VCaP (cell line): ENCODE results near the gene SEPHS1.
A peak's percentile ranks its signal among the peaks of the same experiment; 100 is the strongest.
"Not testable (repeated sequence)": the region's sequence is repeated elsewhere in the genome, so short reads cannot be mapped to it uniquely, and the experiment has no call there.

Experiments used
- H3K27ac ChIP-seq: fragments of 450-650 bp; 2 replicates; pipeline ENCODE4 v1.5.1; 2017
- TF ChIP-seq, protein P1 (sequence below): fragments of 450-650 bp; conservative IDR thresholded peaks from 2 replicates; pipeline ENCODE4 v1.5.1; 2017; ENCODE audit warnings: mild to moderate bottlenecking, moderate library complexity

The SEPHS1 gene

DNA sequence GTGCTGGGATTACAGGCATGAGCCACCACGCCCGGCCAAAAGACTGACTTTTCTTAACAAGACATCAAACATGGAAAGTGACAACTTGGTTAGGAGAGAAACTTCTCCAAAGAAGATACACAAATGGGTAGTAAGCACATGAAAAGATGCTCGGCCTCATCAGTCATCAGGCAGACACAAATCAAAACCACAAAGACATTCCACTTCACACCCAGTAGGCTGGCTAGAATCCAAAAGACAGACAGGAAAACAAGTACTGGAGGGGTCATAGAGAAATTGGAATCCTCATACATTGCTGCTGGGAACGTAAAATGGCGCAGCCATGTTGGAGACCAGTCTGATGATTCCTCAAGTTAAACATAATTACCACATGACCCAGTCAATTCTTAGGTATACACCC is 16.4 kb downstream of the SEPHS1 start:
- H3K27ac ChIP-seq, result no peak overlapping the region
- TF ChIP-seq, protein P1, sequence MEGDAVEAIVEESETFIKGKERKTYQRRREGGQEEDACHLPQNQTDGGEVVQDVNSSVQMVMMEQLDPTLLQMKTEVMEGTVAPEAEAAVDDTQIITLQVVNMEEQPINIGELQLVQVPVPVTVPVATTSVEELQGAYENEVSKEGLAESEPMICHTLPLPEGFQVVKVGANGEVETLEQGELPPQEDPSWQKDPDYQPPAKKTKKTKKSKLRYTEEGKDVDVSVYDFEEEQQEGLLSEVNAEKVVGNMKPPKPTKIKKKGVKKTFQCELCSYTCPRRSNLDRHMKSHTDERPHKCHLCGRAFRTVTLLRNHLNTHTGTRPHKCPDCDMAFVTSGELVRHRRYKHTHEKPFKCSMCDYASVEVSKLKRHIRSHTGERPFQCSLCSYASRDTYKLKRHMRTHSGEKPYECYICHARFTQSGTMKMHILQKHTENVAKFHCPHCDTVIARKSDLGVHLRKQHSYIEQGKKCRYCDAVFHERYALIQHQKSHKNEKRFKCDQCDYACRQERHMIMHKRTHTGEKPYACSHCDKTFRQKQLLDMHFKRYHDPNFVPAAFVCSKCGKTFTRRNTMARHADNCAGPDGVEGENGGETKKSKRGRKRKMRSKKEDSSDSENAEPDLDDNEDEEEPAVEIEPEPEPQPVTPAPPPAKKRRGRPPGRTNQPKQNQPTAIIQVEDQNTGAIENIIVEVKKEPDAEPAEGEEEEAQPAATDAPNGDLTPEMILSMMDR, result no peak

DNA sequence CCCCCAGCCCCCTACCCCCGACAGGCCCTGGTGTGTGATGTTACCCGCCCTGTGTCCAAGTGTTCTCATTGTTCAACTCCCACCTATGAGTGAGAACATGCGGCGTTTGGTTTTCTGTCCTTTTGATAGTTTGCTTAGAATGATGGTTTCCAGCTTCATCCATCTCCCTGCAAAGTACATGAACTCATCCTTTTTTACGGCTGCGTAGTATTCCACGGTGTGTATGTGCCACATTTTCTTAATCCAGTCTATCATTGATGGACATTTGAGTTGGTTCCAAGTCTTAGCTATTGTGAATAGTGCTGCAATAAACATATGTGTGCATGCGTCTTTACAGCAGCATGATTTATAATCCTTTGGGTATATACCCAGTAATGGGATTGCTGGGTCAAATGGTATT is 17.1 kb downstream of the SEPHS1 start:
- H3K27ac ChIP-seq, result not testable (repeated sequence)

DNA sequence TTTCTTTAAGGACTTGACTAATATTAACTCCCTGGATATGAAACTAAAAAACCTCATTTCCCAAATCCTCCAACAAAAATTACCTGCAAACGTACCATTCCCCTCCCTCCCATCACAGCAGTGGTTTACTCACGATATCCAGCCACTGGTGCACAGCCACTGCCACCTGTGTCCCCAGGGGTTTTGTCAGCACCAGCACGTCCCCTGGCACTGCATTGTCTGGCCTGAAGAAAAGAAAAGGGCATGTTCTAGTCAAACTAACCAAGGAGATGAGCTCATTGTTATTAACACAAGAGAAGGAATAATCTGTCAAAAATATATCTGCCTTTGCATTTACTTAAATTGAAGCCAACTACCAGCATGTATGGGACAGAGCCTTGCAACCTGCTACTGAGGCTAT is 18.5 kb downstream of the SEPHS1 start:
- H3K27ac ChIP-seq, result no peak overlapping the region
- TF ChIP-seq, protein P1, result no peak

DNA sequence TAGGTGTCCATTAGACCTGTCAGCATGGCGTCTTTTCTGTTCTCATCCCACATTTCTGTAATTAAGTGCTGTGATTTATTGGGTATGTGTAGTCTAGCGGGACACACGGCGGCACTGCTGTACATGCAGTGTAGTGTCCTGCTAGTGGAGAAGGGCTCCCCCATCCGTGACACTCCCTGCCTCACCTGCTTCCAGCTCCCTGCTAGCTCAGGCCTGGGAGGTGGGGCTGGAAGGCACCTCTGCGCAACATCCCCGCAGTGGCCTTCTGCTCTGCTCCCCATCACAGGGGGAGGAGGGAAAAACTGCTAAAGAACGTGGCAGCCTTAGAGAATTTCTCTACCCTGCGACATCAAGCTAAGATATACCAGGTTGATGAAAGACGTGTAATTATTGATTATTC is 19.5 kb downstream of the SEPHS1 start:
- TF ChIP-seq, protein P1, result no peak
- H3K27ac ChIP-seq, result no peak overlapping the region; the same call in 1 of the 2 replicates

DNA sequence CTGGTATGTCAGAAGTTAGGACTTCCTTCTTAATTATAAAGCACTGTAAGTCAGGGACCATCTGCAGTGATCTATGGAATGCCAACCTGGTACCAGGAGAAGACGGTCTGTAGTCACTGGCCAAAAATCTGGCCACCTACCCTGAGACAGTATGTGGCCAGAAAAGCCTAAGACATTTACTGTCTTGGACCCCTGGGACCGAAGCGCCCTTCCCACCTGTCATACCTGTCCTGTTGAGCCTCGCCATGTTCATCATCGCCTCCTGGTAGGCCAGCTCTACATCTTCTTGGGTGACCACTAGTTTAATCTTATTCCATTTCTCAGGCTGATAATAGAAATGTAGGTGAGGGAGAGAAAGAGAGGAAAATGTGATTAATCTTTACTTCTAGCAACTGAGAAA is 20.0 kb downstream of the SEPHS1 start:
- TF ChIP-seq, protein P1, result no peak
- peak overlapping the region; percentile 43 for H3K27ac ChIP-seq

DNA sequence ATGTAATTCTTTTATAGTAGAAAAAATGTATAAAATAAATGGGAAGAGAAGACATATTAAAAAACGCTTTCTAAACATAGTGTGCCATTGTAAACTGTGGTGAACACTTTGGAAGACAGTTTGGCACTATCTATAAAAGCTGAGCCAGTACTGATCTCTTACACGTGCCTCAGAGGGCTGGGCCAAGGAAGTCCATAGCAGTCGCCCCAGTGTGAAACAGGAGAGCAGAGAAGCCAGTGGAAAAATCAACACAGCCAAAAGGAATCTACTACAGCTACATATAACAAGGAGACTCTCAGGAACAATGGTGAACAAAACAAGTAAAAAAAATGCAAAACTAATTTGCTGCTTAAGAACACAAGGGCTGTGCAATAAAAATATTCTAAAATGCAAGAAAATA is 20.6 kb downstream of the SEPHS1 start:
- peak overlapping the region; percentile 43 for H3K27ac ChIP-seq
- TF ChIP-seq, protein P1, result no peak

DNA sequence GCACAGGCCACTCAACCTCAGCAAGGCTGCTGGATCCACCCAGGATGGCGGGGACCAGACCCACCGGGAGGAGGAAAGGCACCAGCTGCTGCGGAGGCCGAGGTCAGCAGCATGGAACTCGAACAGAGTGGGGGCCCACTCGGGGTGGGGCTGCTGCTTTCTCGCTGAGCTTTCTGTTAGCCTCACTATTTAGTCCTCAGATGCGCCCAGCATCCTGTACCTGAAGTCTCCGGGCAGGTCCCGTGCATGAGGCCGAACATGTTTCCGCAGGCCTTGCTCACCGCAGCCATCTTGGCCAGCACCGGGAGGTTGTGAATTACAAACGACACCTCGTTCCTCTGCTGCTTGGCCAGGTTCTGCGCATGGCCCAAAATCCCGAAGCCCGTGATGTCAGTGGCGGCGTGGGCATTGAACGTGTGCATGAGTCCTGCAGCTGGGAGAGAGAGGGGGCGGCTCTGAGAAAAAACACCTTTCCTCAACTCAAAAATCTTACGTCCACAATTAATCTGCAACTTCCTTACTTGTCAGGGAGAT is 25.4 kb downstream of the SEPHS1 start:
- TF ChIP-seq, protein P1, result no peak
- H3K27ac ChIP-seq, result no peak overlapping the region

DNA sequence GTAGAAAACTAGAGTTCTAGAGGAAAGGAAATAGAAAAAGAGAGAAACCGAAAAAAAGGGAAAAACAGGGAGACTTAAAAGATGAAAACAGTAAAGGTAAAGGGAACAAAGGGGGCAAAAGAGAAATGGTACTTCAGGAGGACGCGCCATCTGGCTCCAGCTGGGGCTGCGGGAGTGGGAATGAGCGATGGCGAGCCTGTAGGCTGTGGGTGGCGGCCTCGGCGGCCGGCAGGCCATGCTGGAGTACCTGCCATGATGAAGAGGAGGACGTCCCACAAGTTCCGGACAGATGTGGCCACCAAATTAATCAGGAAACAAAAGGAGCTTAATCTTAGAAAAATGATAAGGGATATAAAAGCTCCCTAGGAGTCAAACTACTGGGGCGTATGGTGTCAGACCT is 26.5 kb downstream of the SEPHS1 start:
- TF ChIP-seq, protein P1, result no peak
- no peak overlapping the region for H3K27ac ChIP-seq
